Activated CD4-positive, alpha-beta memory T cell treated with anti-CD3 and anti-CD28 coated beads for 36 hours (primary cell): ENCODE results near the gene RCOR1. TPM values are rescaled to one million over a fixed set of nuclear protein-coding genes. Genes with fewer than 3 reads are reported as not detected.
"Not testable (repeated sequence)": the region's sequence is repeated elsewhere in the genome, so short reads cannot be mapped to it uniquely, and the experiment has no call there.

Experiments used
- CTCF ChIA-PET: fragments of 350-600 bp; sonication (Branson Sonifier 250); formaldehyde crosslinking; loops from one replicate; lab custom pipeline; 2021; ENCODE audit warnings: antibody characterized with exemption, inconsistent platforms; lab: Charles Lee
- POLR2A ChIA-PET: fragments of 350-600 bp; sonication (Branson Sonifier 250); formaldehyde crosslinking; loops from one replicate; lab custom pipeline; 2021; ENCODE audit warnings: antibody characterized with exemption; lab: Charles Lee
- DNase-seq: peaks from one replicate; pipeline ENCODE4 v3.0.0-alpha.2; 2020
- H3K27ac Mint-ChIP-seq: one replicate; pipeline ENCODE4 v1.8.0; 2021; ENCODE audit warnings: mixed read lengths
- H3K27me3 Mint-ChIP-seq: one replicate; pipeline ENCODE4 v1.8.0; 2021; ENCODE audit warnings: mixed read lengths
- H3K36me3 Mint-ChIP-seq: one replicate; pipeline ENCODE4 v1.8.0; 2021; ENCODE audit warnings: mixed read lengths
- H3K4me1 Mint-ChIP-seq: one replicate; pipeline ENCODE4 v1.8.0; 2021; ENCODE audit warnings: low read depth, mixed read lengths
- H3K4me3 Mint-ChIP-seq: one replicate; pipeline ENCODE4 v1.8.0; 2021; ENCODE audit warnings: mild to moderate bottlenecking, mixed read lengths
- H3K9me3 Mint-ChIP-seq: one replicate; pipeline ENCODE4 v1.8.0; 2021; ENCODE audit warnings: mixed read lengths
- intact Hi-C: fragments of 100-400 bp; cut with micrococcal nuclease; formaldehyde crosslinking; loops from one replicate; pipeline ENCODE4 v1.15.1; 2023
- total RNA-seq, 2 experiments: library from RNA; stranded (reverse); gene quantifications; one replicate each; pipeline ENCODE4 v1.2.3, GENCODE V29; 2021

RCOR1 gene
- total RNA-seq, 2 experiments from 2014 or later: 14.1 to 14.3 TPM

GRCh38 chr14:102574281-102575159, 17.9 kb upstream of the RCOR1 start:
- Mint-ChIP-seq H3K27me3 (no peaks in the 10 kb centered on the region), H3K4me3 (no peak overlapping the region), H3K4me1 (peaks cover 5% of the 10 kb centered on the region), H3K9me3 (no peaks in the 10 kb centered on the region), H3K36me3 (no peaks in the 10 kb centered on the region), H3K27ac (no peak overlapping the region)
- intact Hi-C loops: no loop called here
- CTCF ChIA-PET: interaction anchor here (1.0 kb wide), 1 partner anchor 50 kb away, joined by 4 read pairs; no protein-coding TSS in a partner anchor
- no peak for DNase-seq
- POLR2A ChIA-PET: no interaction called here

GRCh38 chr14:102575160-102575845, 17.1 kb upstream of the RCOR1 start:
- Mint-ChIP-seq H3K4me1 (peaks cover 5% of the 10 kb centered on the region), H3K9me3 (no peaks in the 10 kb centered on the region), H3K27me3 (no peaks in the 10 kb centered on the region), H3K36me3 (no peaks in the 10 kb centered on the region), H3K4me3 (no peak overlapping the region), H3K27ac (no peak overlapping the region)
- intact Hi-C loops: no loop called here
- no peak for DNase-seq
- CTCF ChIA-PET: interaction anchor here (1.0 kb wide), 1 partner anchor 50 kb away, joined by 4 read pairs; no protein-coding TSS in a partner anchor
- POLR2A ChIA-PET: no interaction called here

- H3K27ac Mint-ChIP-seq, DNase-seq, H3K4me3 Mint-ChIP-seq, H3K36me3 Mint-ChIP-seq, POLR2A ChIA-PET, H3K27me3 Mint-ChIP-seq, intact Hi-C loops, H3K9me3 Mint-ChIP-seq, H3K4me1 Mint-ChIP-seq: not testable (repeated sequence)
- CTCF ChIA-PET: interaction anchor here (0.7 kb wide), 1 partner anchor 868 kb away, joined by 5 read pairs; no protein-coding TSS in a partner anchor
Measured at GRCh38 chr14:102575846-102576428, 16.5 kb upstream of the RCOR1 start.

GRCh38 chr14:102578821-102579220, 13.6 kb upstream of the RCOR1 start:
- H3K27me3 Mint-ChIP-seq: no peaks in the 10 kb centered on the region
- no peak overlapping the region for H3K4me3 Mint-ChIP-seq
- intact Hi-C loops: no loop called here
- H3K27ac Mint-ChIP-seq: no peak overlapping the region
- H3K36me3 Mint-ChIP-seq: no peaks in the 10 kb centered on the region
- POLR2A ChIA-PET: no interaction called here
- no peak for DNase-seq
- CTCF ChIA-PET: interaction anchor here (1.3 kb wide), 1 partner anchor 16 kb away, joined by 6 read pairs; no protein-coding TSS in a partner anchor
- no peaks in the 10 kb centered on the region for H3K9me3 Mint-ChIP-seq
- no peaks in the 10 kb centered on the region for H3K4me1 Mint-ChIP-seq

GRCh38 chr14:102579696-102580549, 12.5 kb upstream of the RCOR1 start:
- POLR2A ChIA-PET: no interaction called here
- no peak overlapping the region for H3K27ac Mint-ChIP-seq

GRCh38 chr14:102580550-102581110, 11.8 kb upstream of the RCOR1 start:
- intact Hi-C loops: no loop called here
- POLR2A ChIA-PET: no interaction called here
- DNase-seq: no peak
- H3K36me3 Mint-ChIP-seq: no peaks in the 10 kb centered on the region
- no peaks in the 10 kb centered on the region for H3K4me1 Mint-ChIP-seq
- H3K9me3 Mint-ChIP-seq: no peaks in the 10 kb centered on the region
- CTCF ChIA-PET: no interaction called here
- H3K27me3 Mint-ChIP-seq: no peaks in the 10 kb centered on the region
- H3K4me3 Mint-ChIP-seq: no peak overlapping the region
- H3K27ac Mint-ChIP-seq: no peak overlapping the region

More at GRCh38 chr14:102579696-102580549, 12.5 kb upstream of the RCOR1 start:
- Mint-ChIP-seq H3K36me3 (no peaks in the 10 kb centered on the region), H3K27me3 (no peaks in the 10 kb centered on the region), H3K4me3 (no peak overlapping the region), H3K4me1 (no peaks in the 10 kb centered on the region), H3K9me3 (no peaks in the 10 kb centered on the region)
- no peak for DNase-seq
- CTCF ChIA-PET: no interaction called here
- intact Hi-C loops: no loop called here

- Mint-ChIP-seq H3K9me3 (no peaks in the 10 kb centered on the region), H3K36me3 (no peaks in the 10 kb centered on the region), H3K4me1 (no peaks in the 10 kb centered on the region), H3K27ac (no peak overlapping the region), H3K27me3 (no peaks in the 10 kb centered on the region), H3K4me3 (no peak overlapping the region)
- DNase-seq: no peak
- CTCF ChIA-PET: interaction anchor here (0.7 kb wide), 1 partner anchor 981 kb away, joined by 3 read pairs; no protein-coding TSS in a partner anchor
- POLR2A ChIA-PET: no interaction called here
- intact Hi-C loops: no loop called here
Measured at GRCh38 chr14:102581193-102581592, 11.3 kb upstream of the RCOR1 start.

- intact Hi-C loops: no loop called here
- CTCF ChIA-PET: no interaction called here
- no peaks in the 10 kb centered on the region for H3K9me3 Mint-ChIP-seq
- no peak overlapping the region for H3K27ac Mint-ChIP-seq
- H3K4me3 Mint-ChIP-seq: no peak overlapping the region
- no peaks in the 10 kb centered on the region for H3K27me3 Mint-ChIP-seq
- POLR2A ChIA-PET: no interaction called here
- DNase-seq: no peak
- no peaks in the 10 kb centered on the region for H3K36me3 Mint-ChIP-seq
- no peaks in the 10 kb centered on the region for H3K4me1 Mint-ChIP-seq
Measured at GRCh38 chr14:102583726-102584125, 8.7 kb upstream of the RCOR1 start.

GRCh38 chr14:102584871-102585869, 7.3 kb upstream of the RCOR1 start:
- CTCF ChIA-PET: interaction anchor here (1.0 to 1.5 kb wide), 3 partner anchors 10 to 110 kb away, joined by 4 to 5 read pairs (median 4); no protein-coding TSS in a partner anchor
- no peaks in the 10 kb centered on the region for H3K4me1 Mint-ChIP-seq
- DNase-seq: no peak
- no peaks in the 10 kb centered on the region for H3K36me3 Mint-ChIP-seq
- no peak overlapping the region for H3K27ac Mint-ChIP-seq
- POLR2A ChIA-PET: no interaction called here
- no peak overlapping the region for H3K4me3 Mint-ChIP-seq
- no peaks in the 10 kb centered on the region for H3K27me3 Mint-ChIP-seq
- H3K9me3 Mint-ChIP-seq: no peaks in the 10 kb centered on the region
- intact Hi-C loops: no loop called here

- POLR2A ChIA-PET: interaction anchor here (0.6 kb wide), 1 partner anchor 108 kb away, joined by 5 read pairs; no protein-coding TSS in a partner anchor
- peaks cover 2% of the 10 kb centered on the region for H3K4me1 Mint-ChIP-seq
- CTCF ChIA-PET: interaction anchor here (1.1 kb wide), 1 partner anchor 8 kb away, joined by 4 read pairs; no protein-coding TSS in a partner anchor
- H3K27ac Mint-ChIP-seq: no peak overlapping the region
- H3K36me3 Mint-ChIP-seq: no peaks in the 10 kb centered on the region
- H3K9me3 Mint-ChIP-seq: no peaks in the 10 kb centered on the region
- H3K27me3 Mint-ChIP-seq: no peaks in the 10 kb centered on the region
- intact Hi-C loops: no loop called here
- H3K4me3 Mint-ChIP-seq: no peak overlapping the region
- no peak for DNase-seq
Measured at GRCh38 chr14:102586420-102587104, 5.9 kb upstream of the RCOR1 start.
